ENCODE results near the gene RAMP2.

DNA sequence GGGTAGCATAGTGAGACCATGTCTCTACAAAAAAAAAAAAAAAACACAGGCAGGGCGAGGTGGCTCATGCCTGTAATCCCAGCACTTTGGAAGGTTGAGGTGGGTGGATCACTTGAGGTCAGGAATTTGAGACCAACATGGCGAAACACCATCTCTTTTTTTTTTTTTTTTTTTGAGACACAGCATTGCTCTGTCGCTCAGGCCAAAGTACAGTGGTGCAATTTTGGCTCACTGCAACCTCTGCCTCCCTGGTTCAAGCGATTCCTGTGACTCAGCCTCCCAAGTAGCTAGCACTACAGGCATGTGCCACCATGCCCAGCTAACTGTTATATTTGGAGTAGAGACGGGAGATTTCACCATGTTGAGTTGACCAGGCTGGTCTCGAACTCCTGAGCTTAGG is 5.1 kb downstream of the RAMP2 start:
- no peak for TF ChIP-seq EZH2 (IDR thresholded peaks at IDR 0.05)
- TF ChIP-seq POLR2AphosphoS5 (IDR thresholded peaks at IDR 0.05; ENCODE audit: borderline replicate concordance, low read depth, low read length), result no peak
